SK-N-SH (cell line): ENCODE measurements around the gene SLC22A14. TPM values are rescaled to one million over a fixed set of nuclear protein-coding genes. Genes with fewer than 3 reads are reported as not detected.

Source experiments
- CTCF ChIA-PET: fragments of 300-600, 350-600 bp; formaldehyde crosslinking; extraction: SDS; loops from one replicate; lab custom pipeline; 2021; lab: Yijun Ruan, JAX
- POLR2A ChIA-PET: fragments of 350-600 bp; sonication (Branson Sonifier 250); formaldehyde crosslinking; extraction: SDS; loops from one replicate; lab custom pipeline; 2020; ENCODE audit warnings: antibody characterized with exemption, inconsistent platforms; lab: Yijun Ruan, JAX
- DNase-seq: peaks from one replicate; pipeline ENCODE4 v3.0.0; 2012
- H2AFZ ChIP-seq: fragments of 200-600 bp; sonication (generic); 2 replicates; pipeline ENCODE4 v1.8.1; 2016; ENCODE audit warnings: antibody characterized with exemption, mild to moderate bottlenecking, low read depth
- H3F3A ChIP-seq: fragments of 200-600 bp; sonication (generic); replicated peaks from 2 replicates; pipeline ENCODE3; 2016; ENCODE audit warnings: antibody characterized with exemption, mild to moderate bottlenecking; ENCODE audit not compliant: insufficient read depth
- H3K27ac ChIP-seq, 2 experiments: fragments of 200-500 bp in 1 of 2; fragments of 200-600 bp in 1 of 2; sonication (Bioruptor generic) in 1 of 2; sonication (generic), shearing (Covaris generic) in 1 of 2; 2 replicates each; pipeline versions ENCODE4 v1.5.1 to v1.6.1; 2014 to 2016; ENCODE audit warnings: low read depth in 2 of 2, inconsistent platforms in 1 of 2, low read length in 1 of 2, mild to moderate bottlenecking in 1 of 2, mixed read lengths in 1 of 2
- H3K27me3 ChIP-seq: fragments of 200-600 bp; sonication (generic), shearing (Covaris generic); 2 replicates; pipeline ENCODE4 v1.6.1; 2016; ENCODE audit warnings: mixed run types; ENCODE audit not compliant: insufficient read depth
- H3K36me3 ChIP-seq, 2 experiments: fragments of 200-500 bp in 1 of 2; fragments of 200-600 bp in 1 of 2; sonication (Bioruptor generic) in 1 of 2; sonication (generic) in 1 of 2; replicated peaks in 1 of 2; 2 replicates each; pipeline versions ENCODE3 to v1.5.1; 2014 to 2016; ENCODE audit warnings: low read length in 1 of 2, mild to moderate bottlenecking in 1 of 2; ENCODE audit not compliant: insufficient read depth in 2 of 2, control insufficient read depth in 1 of 2
- H3K4me1 ChIP-seq, 2 experiments: fragments of 200-500 bp in 1 of 2; fragments of 200-600 bp in 1 of 2; sonication (Bioruptor generic) in 1 of 2; sonication (generic), shearing (Covaris generic) in 1 of 2; 2 replicates each; pipeline versions ENCODE4 v1.5.1 to v1.6.1; 2014 to 2016; ENCODE audit warnings: low read depth in 1 of 2, low read length in 1 of 2, mixed run types in 1 of 2; ENCODE audit not compliant: insufficient read depth in 2 of 2, control insufficient read depth in 1 of 2
- H3K4me2 ChIP-seq: fragments of 200-600 bp; sonication (generic), shearing (Covaris generic); 2 replicates; pipeline ENCODE4 v1.6.1; 2017; ENCODE audit warnings: mixed run types
- H3K4me3 ChIP-seq, 2 experiments: fragments of 200-500 bp in 1 of 2; fragments of 200-600 bp in 1 of 2; sonication (Bioruptor generic) in 1 of 2; sonication (generic), shearing (Covaris generic) in 1 of 2; 2 replicates each; pipeline versions ENCODE4 v1.5.1 to v1.8.1; 2014 to 2016; ENCODE audit warnings: low read depth in 2 of 2, inconsistent platforms in 1 of 2, low read length in 1 of 2, mild to moderate bottlenecking in 1 of 2, mixed read lengths in 1 of 2, moderate library complexity in 1 of 2
- H3K79me2 ChIP-seq: fragments of 200-600 bp; sonication (generic); 2 replicates; pipeline ENCODE4 v1.8.1; 2017; ENCODE audit warnings: mild to moderate bottlenecking; ENCODE audit not compliant: insufficient read depth
- H3K9ac ChIP-seq: fragments of 200-600 bp; sonication (generic); 2 replicates; pipeline ENCODE4 v1.6.1; 2017; ENCODE audit warnings: mixed run types
- H3K9me2 ChIP-seq: fragments of 200-600 bp; sonication (generic); 2 replicates; pipeline ENCODE4 v1.6.1; 2017; ENCODE audit warnings: mixed run types
- H3K9me3 ChIP-seq: fragments of 200-600 bp; sonication (generic); 2 replicates; pipeline ENCODE4 v1.6.1; 2017; ENCODE audit warnings: mixed run types, mild to moderate bottlenecking, moderate library complexity
- H4K20me1 ChIP-seq: fragments of 200-600 bp; sonication (generic); 2 replicates; pipeline ENCODE4 v1.6.1; 2017; ENCODE audit warnings: mild to moderate bottlenecking, mixed run types; ENCODE audit not compliant: insufficient read depth
- ELF1 ChIP-seq: IDR thresholded peaks from 2 replicates; pipeline ENCODE4 v1.4.0; 2012
- EP300 ChIP-seq, 2 experiments: IDR thresholded peaks; 2 replicates each; pipeline versions ENCODE4 v1.4.0 to v1.6.1; 2012; ENCODE audit warnings: borderline replicate concordance in 1 of 2, low read depth in 1 of 2, low read length in 1 of 2
- EZH2phosphoT487 ChIP-seq: fragments of 200-600 bp; sonication (generic); IDR thresholded peaks from 2 replicates; pipeline ENCODE4 v1.6.1; 2017; ENCODE audit warnings: low read depth, mixed run types, mild to moderate bottlenecking, antibody characterized with exemption, moderate library complexity, borderline replicate concordance
- FOSL2 ChIP-seq: IDR thresholded peaks from 2 replicates; pipeline ENCODE4 v1.4.0; 2012; ENCODE audit warnings: low read depth, mild to moderate bottlenecking, moderate library complexity, borderline replicate concordance
- FOXJ3 ChIP-seq: sonication (generic); formaldehyde crosslinking; IDR thresholded peaks from 2 replicates; pipeline ENCODE4 v1.5.1; 2020; ENCODE audit warnings: mild to moderate bottlenecking, missing genetic modification reagents
- FOXM1 ChIP-seq: IDR thresholded peaks from 2 replicates; pipeline ENCODE4 v1.4.0; 2012; ENCODE audit warnings: low read depth, mild to moderate bottlenecking
- GATA2 ChIP-seq: sonication (generic); formaldehyde crosslinking; IDR thresholded peaks from 2 replicates; pipeline ENCODE4 v1.5.0; 2020; ENCODE audit warnings: mild to moderate bottlenecking, missing genetic modification reagents
- NFIC ChIP-seq: IDR thresholded peaks from 2 replicates; pipeline ENCODE4 v1.4.0; 2012; ENCODE audit warnings: borderline replicate concordance
- TAF1 ChIP-seq: IDR thresholded peaks from 2 replicates; pipeline ENCODE4 v1.6.1; 2012; ENCODE audit warnings: low read depth, mild to moderate bottlenecking, low read length, moderate library complexity, borderline replicate concordance
- TCF12 ChIP-seq: IDR thresholded peaks from 2 replicates; pipeline ENCODE4 v1.4.0; 2012
- YY1 ChIP-seq: IDR thresholded peaks from 2 replicates; pipeline ENCODE4 v1.4.0; 2012; ENCODE audit warnings: low read depth, mild to moderate bottlenecking
- WGBS: methylation state at CpG from one replicate; pipeline ENCODE4 v1.1.6; 2017; ENCODE audit warnings: low lambda C conversion rate; 5-methylcytosine and 5-hydroxymethylcytosine counted together
- polyA plus RNA-seq, 3 experiments: library from polyadenylated mRNA; depleted of rRNA; stranded (reverse); fragments of >200 nt; gene quantifications; 2 replicates each; pipeline ENCODE4 v1.2.3, GENCODE V29; 2012
- TF ChIP-seq, protein P1 (sequence below): IDR thresholded peaks from 2 replicates; pipeline ENCODE4 v1.6.1; 2012; ENCODE audit warnings: mild to moderate bottlenecking, low read depth, low read length, moderate library complexity
- TF ChIP-seq, protein P2 (sequence below): IDR thresholded peaks from 2 replicates; pipeline ENCODE4; 2012
- TF ChIP-seq, protein P3 (sequence below): IDR thresholded peaks from 2 replicates; pipeline ENCODE4 v1.4.0; 2012; ENCODE audit warnings: low read depth, borderline replicate concordance
- TF ChIP-seq, protein P4 (sequence below): IDR thresholded peaks from 2 replicates; pipeline ENCODE4 v1.4.0; 2012; ENCODE audit warnings: low read depth

SLC22A14 gene
- polyA plus RNA-seq, 1 of the 3 experiments (the other 2 are of a cell fraction) = 0.16 TPM

DNA sequence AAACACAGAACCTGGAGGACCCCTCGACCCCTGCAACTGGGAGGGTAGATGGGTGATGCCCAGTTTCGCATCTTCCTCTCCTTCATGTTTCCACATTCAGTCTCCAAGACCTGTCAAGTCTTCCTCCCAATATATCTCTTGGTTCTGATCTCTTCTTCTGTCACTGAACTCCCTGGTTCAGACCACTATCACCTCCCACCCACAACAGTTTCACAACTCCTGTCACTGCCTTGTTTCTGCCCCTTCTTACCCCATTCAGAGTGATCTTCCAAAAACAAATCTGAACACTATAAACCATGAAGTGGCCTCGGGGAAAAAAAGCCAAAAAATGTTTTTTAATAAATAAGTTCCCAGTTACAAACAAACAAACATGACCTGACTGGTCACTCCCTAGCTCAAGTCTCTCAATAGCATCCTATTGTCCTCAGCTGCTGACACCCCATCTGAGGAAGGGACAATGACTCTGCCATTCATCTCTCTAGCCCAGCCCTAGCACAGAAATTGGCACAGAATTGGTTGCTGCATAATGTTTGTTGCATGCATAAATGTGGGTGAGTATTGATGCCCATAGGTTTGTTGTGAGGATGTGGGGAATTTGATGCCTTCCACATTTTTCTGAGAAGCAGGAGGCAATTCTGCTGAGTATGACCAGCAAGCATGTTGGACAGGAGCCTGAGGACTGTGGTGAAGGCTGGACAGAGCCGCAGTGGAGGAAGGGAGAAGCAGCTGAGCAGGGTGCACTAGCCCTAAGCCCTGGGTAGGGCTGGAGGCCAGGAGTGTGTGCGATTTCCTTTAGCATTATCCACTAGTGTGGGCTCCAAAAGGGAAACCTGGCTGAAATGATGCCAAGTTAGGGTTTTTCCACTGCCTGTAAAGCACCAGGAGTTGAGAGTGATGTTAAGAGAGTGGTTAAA is 52.3 kb downstream of the SLC22A14 start:
- TF ChIP-seq, protein P1, sequence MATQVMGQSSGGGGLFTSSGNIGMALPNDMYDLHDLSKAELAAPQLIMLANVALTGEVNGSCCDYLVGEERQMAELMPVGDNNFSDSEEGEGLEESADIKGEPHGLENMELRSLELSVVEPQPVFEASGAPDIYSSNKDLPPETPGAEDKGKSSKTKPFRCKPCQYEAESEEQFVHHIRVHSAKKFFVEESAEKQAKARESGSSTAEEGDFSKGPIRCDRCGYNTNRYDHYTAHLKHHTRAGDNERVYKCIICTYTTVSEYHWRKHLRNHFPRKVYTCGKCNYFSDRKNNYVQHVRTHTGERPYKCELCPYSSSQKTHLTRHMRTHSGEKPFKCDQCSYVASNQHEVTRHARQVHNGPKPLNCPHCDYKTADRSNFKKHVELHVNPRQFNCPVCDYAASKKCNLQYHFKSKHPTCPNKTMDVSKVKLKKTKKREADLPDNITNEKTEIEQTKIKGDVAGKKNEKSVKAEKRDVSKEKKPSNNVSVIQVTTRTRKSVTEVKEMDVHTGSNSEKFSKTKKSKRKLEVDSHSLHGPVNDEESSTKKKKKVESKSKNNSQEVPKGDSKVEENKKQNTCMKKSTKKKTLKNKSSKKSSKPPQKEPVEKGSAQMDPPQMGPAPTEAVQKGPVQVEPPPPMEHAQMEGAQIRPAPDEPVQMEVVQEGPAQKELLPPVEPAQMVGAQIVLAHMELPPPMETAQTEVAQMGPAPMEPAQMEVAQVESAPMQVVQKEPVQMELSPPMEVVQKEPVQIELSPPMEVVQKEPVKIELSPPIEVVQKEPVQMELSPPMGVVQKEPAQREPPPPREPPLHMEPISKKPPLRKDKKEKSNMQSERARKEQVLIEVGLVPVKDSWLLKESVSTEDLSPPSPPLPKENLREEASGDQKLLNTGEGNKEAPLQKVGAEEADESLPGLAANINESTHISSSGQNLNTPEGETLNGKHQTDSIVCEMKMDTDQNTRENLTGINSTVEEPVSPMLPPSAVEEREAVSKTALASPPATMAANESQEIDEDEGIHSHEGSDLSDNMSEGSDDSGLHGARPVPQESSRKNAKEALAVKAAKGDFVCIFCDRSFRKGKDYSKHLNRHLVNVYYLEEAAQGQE = peak; percentile 87
- TF ChIP-seq GATA2 (CRISPR knock-in tag) (no peak), EP300 (IDR thresholded peaks at IDR 0.05; ENCODE audit: borderline replicate concordance in 1 of 2, low read depth in 1 of 2, low read length in 1 of 2) (no peak), YY1 (no peak), ELF1 (no peak), TCF12 (peak; percentile 58), FOSL2 (no peak), NFIC (peak; percentile 49; the same call in 1 of the 2 replicates), TAF1 (no peak), FOXM1 (no peak), EZH2phosphoT487 (no peak), FOXJ3 (CRISPR knock-in tag) (no peak)
- TF ChIP-seq, protein P2, sequence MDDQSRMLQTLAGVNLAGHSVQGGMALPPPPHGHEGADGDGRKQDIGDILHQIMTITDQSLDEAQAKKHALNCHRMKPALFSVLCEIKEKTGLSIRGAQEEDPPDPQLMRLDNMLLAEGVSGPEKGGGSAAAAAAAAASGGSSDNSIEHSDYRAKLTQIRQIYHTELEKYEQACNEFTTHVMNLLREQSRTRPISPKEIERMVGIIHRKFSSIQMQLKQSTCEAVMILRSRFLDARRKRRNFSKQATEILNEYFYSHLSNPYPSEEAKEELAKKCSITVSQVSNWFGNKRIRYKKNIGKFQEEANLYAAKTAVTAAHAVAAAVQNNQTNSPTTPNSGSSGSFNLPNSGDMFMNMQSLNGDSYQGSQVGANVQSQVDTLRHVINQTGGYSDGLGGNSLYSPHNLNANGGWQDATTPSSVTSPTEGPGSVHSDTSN = 0 out of 2 replicates have a peak, but pooled peaks have one; percentile 31
- TF ChIP-seq, protein P3, sequence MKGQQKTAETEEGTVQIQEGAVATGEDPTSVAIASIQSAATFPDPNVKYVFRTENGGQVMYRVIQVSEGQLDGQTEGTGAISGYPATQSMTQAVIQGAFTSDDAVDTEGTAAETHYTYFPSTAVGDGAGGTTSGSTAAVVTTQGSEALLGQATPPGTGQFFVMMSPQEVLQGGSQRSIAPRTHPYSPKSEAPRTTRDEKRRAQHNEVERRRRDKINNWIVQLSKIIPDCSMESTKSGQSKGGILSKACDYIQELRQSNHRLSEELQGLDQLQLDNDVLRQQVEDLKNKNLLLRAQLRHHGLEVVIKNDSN = no peak
- TF ChIP-seq, protein P4, sequence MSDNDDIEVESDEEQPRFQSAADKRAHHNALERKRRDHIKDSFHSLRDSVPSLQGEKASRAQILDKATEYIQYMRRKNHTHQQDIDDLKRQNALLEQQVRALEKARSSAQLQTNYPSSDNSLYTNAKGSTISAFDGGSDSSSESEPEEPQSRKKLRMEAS = 0 out of 2 replicates have a peak, but pooled peaks have one; percentile 50
- TF ChIP-seq, all 33 proteins: peak for 5
- Histone ChIP-seq H3K79me2 (no peaks in the 10 kb centered on the region), H4K20me1 (no peaks in the 10 kb centered on the region), H3K9me3 (no peaks in the 10 kb centered on the region), H2AFZ (no peak overlapping the region), H3K27me3 (no peaks in the 10 kb centered on the region; the same call in 1 of the 2 replicates), H3F3A (no peaks in the 10 kb centered on the region), H3K9ac (no peak overlapping the region), H3K4me2 (no peak overlapping the region), H3K9me2 (no peaks in the 10 kb centered on the region), H3K4me3 (0 out of 4 replicates have a peak overlapping the region, but pooled peaks of 1 of the 2 experiments have one; percentile 2), H3K27ac (no peak overlapping the region), H3K4me1 (no peaks in the 10 kb centered on the region), H3K36me3 (no peaks in the 10 kb centered on the region)
- 44% methylated on average over 5 of the region's 5 CpGs for WGBS
- POLR2A ChIA-PET = no interaction called here
- DNase-seq = no peak
- CTCF ChIA-PET = interaction anchor here (0.7 to 4.4 kb wide), 4 partner anchors 10 to 20 kb away, joined by 3 to 27 read pairs (median 4); partner anchors contain the start of gene XYLB
